ENCODE results near the gene FAM89B. TPM values are rescaled to one million over a fixed set of nuclear protein-coding genes. Genes with fewer than 3 reads are reported as not detected.

The FAM89B gene
- total and polyA plus RNA-seq, 2 donors (not counting 3 experiments of a cell fraction or from before 2014, with no cell fraction given) = 63.1 to 153 TPM

DNA sequence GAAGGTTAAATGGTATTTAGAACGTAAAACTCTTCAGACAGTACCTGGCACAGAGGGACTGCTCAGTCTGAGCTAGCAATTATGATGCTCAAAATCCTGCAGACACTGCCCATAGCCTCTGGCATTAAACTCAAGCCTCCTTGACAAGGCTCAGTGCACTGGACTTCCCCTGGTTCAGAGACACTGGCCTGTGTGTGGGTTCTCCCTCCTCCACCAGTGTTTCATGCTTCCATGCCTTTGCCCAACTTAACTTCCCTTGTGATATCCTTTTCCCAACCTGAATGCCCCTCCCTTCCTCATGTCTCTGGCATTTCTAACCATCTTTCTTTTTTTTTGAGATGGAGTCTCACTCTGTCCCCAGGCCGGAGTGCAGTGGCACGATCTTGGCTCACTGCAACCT, 23.2 kb upstream of the FAM89B start:
- BruUV-seq (replicated peaks) = no TSS peak
- DNase-seq (ENCODE audit: low read depth, low spot score) (no peak), FAIRE-seq (no peak)
- TF ChIP-seq POLR2AphosphoS5 (IDR thresholded peaks at IDR 0.05; ENCODE audit: insufficient read depth, low read depth, low read length) = no peak
- Histone ChIP-seq H3K9ac (replicated peaks; ENCODE audit: extremely low read depth, insufficient read depth, low read length) (no peak overlapping the region), H3K4me1 (ENCODE audit: control insufficient read depth, extremely low read depth, insufficient read depth, low read length) (no peaks in the 10 kb centered on the region), H3K9me1 (replicated peaks; ENCODE audit: control insufficient read depth, extremely low read depth, insufficient read depth, low read length) (no peaks in the 10 kb centered on the region), H4K20me1 (replicated peaks; ENCODE audit: control insufficient read depth, extremely low read depth, insufficient read depth, low read length) (no peaks in the 10 kb centered on the region), H3K36me3 (ENCODE audit: control insufficient read depth in 2 of 2, extremely low read depth in 1 of 2, insufficient read depth in 2 of 2, low read length in 2 of 2) (peaks cover 0 to 40% of the 10 kb centered on the region in 2 experiments), H2AFZ (ENCODE audit: low read depth, low read length) (no peak overlapping the region), H3K4me3 (replicated peaks in 1 of 3; ENCODE audit: insufficient read depth in 1 of 3, low read depth in 1 of 3, low read length in 3 of 3) (no peak overlapping the region), H3K4me2 (ENCODE audit: insufficient read depth, low read length) (no peak overlapping the region), H3K9me3 (replicated peaks; ENCODE audit: control insufficient read depth, insufficient read depth, low read length) (no peaks in the 10 kb centered on the region), H3K27ac (ENCODE audit: insufficient read depth, low read depth, low read length) (no peak overlapping the region), H3K27me3 (ENCODE audit: control insufficient read depth in 2 of 2, insufficient read depth in 2 of 2, low read length in 2 of 2) (no peaks in the 10 kb centered on the region), H3K79me2 (ENCODE audit: control insufficient read depth, insufficient read depth, low read length) (no peaks in the 10 kb centered on the region)
- dilution Hi-C loops (cut with MboI; ENCODE audit: extremely low pct_ligation_motif_present, low sequenced_read_pairs) (no loop called here), intact Hi-C loops (cut with micrococcal nuclease) (no loop called here)
- POLR2A ChIA-PET = no interaction called here
- CTCF ChIA-PET = interaction anchor here (0.7 to 1.6 kb wide), 4 partner anchors 8 to 23 kb away, joined by 3 to 5 read pairs (median 4); partner anchors contain the start of genes FAM89B and ZNRD2

DNA sequence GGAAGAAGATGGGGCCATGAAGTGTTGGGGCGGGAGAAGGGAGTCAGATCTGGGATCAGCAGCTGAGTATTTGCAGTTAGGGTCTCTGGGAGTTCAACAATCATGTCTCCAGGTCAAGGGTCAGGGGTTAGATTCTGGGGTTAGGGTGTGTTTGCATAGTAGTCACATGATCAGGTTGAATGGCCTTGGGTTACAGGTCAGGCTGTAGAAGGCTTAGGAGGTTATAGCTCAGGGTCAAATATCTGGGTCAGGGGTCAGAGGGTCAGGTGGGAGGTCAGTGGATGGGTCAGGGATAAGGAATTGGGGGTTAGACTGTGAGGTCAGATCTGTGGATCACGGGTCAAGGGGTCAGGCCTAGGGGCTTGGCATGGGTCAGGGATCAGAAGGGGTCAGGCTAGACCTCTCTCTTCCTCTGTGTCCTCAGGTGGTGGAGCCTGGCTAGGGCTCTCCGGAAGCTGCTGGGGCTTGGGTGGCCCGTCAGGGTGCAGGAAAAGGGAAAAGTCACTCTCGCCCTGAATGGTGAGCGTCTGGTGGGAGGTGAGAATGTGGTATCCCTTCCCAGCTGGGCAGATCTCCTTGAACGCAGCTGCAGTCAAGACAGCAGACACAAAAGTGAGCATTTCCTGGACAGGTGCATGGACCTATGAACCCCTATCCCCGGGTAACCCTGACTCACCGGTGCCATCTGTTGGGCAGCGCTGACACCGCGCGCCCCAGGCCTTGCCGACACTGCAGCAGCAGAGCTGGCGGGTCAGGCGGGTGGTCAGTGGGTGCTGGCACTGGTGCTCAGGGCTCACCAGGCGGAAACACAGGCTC, 20.6 kb upstream of the FAM89B start:
- Histone ChIP-seq H2AFZ (ENCODE audit: low read depth, low read length) (no peak overlapping the region), H3K9me1 (replicated peaks; ENCODE audit: control insufficient read depth, extremely low read depth, insufficient read depth, low read length) (no peaks in the 10 kb centered on the region), H4K20me1 (replicated peaks; ENCODE audit: control insufficient read depth, extremely low read depth, insufficient read depth, low read length) (no peaks in the 10 kb centered on the region), H3K36me3 (ENCODE audit: control insufficient read depth in 2 of 2, extremely low read depth in 1 of 2, insufficient read depth in 2 of 2, low read length in 2 of 2) (peaks cover 0 to 36% of the 10 kb centered on the region in 2 experiments), H3K4me2 (ENCODE audit: insufficient read depth, low read length) (no peak overlapping the region), H3K27ac (ENCODE audit: insufficient read depth, low read depth, low read length) (no peak overlapping the region), H3K27me3 (ENCODE audit: control insufficient read depth in 2 of 2, insufficient read depth in 2 of 2, low read length in 2 of 2) (no peaks in the 10 kb centered on the region), H3K9ac (replicated peaks; ENCODE audit: extremely low read depth, insufficient read depth, low read length) (no peak overlapping the region), H3K4me1 (ENCODE audit: control insufficient read depth, extremely low read depth, insufficient read depth, low read length) (peaks cover 20% of the 10 kb centered on the region), H3K9me3 (replicated peaks; ENCODE audit: control insufficient read depth, insufficient read depth, low read length) (no peaks in the 10 kb centered on the region), H3K79me2 (ENCODE audit: control insufficient read depth, insufficient read depth, low read length) (peaks cover 14% of the 10 kb centered on the region), H3K4me3 (replicated peaks in 1 of 3; ENCODE audit: insufficient read depth in 1 of 3, low read depth in 1 of 3, low read length in 3 of 3) (no peak overlapping the region)
- DNase-seq (ENCODE audit: low read depth, low spot score) (peak; percentile 44), FAIRE-seq (no peak)
- dilution Hi-C loops (cut with MboI; ENCODE audit: extremely low pct_ligation_motif_present, low sequenced_read_pairs) = no loop called here
- TF ChIP-seq, protein P1, sequence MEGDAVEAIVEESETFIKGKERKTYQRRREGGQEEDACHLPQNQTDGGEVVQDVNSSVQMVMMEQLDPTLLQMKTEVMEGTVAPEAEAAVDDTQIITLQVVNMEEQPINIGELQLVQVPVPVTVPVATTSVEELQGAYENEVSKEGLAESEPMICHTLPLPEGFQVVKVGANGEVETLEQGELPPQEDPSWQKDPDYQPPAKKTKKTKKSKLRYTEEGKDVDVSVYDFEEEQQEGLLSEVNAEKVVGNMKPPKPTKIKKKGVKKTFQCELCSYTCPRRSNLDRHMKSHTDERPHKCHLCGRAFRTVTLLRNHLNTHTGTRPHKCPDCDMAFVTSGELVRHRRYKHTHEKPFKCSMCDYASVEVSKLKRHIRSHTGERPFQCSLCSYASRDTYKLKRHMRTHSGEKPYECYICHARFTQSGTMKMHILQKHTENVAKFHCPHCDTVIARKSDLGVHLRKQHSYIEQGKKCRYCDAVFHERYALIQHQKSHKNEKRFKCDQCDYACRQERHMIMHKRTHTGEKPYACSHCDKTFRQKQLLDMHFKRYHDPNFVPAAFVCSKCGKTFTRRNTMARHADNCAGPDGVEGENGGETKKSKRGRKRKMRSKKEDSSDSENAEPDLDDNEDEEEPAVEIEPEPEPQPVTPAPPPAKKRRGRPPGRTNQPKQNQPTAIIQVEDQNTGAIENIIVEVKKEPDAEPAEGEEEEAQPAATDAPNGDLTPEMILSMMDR (IDR thresholded peaks at IDR 0.05; ENCODE audit: extremely low read depth in 1 of 2, insufficient read depth in 1 of 2, low read depth in 1 of 2, low read length in 2 of 2) = peak; percentile 55 to 57
- no peak for TF ChIP-seq EZH2 (IDR thresholded peaks at IDR 0.05; ENCODE audit: borderline replicate concordance, low read depth, low read length, severe bottlenecking)
- no peak for TF ChIP-seq JUN (IDR thresholded peaks at IDR 0.05; ENCODE audit: borderline replicate concordance, insufficient read depth, insufficient read length, low read depth)
- intact Hi-C loops (cut with micrococcal nuclease) = no loop called here
- no TSS peak for BruUV-seq (replicated peaks)
- ChIA-PET POLR2A (no interaction called here), CTCF (interaction anchor here (0.8 to 2.4 kb wide), 8 partner anchors 9 to 42 kb away, joined by 3 to 18 read pairs (median 5); partner anchors contain the start of genes FAM89B, SCYL1 and ZNRD2)

Data from endothelial cell of umbilical vein (primary cell).